Measurements from ENCODE around the gene RALGPS1.

RALGPS1 gene

GRCh38 chr9:127123064-127123890 is 208.7 kb downstream of the RALGPS1 start:
- no peak overlapping the region; the same call in 1 of the 2 replicates for H3K4me3 ChIP-seq (ENCODE audit: low read depth, low read length)
- H3K4me1 ChIP-seq (ENCODE audit: control insufficient read depth, insufficient read depth, low read length): peaks cover 2% of the 10 kb centered on the region
- ChIA-PET CTCF (interaction anchor here (0.6 to 1.3 kb wide), 7 partner anchors 15 to 1153 kb away, joined by 3 to 5 read pairs (median 3); partner anchors contain the start of gene SWI5), POLR2A (no interaction called here)
- H3K36me3 ChIP-seq (ENCODE audit: control insufficient read depth in 2 of 2, insufficient read depth in 1 of 2, low read length in 2 of 2): no peaks in the 10 kb centered on the region
- H3K9me3 ChIP-seq (ENCODE audit: control insufficient read depth, insufficient read depth, low read depth, low read length): no peaks in the 10 kb centered on the region
- peak overlapping the region; percentile 19; the same call in 1 of the 2 replicates for H3K27ac ChIP-seq (ENCODE audit: extremely low read depth, low read depth, low read length)
- TF ChIP-seq ZNF521 (tag by site-specific recombination; IDR thresholded peaks at IDR 0.05) (no peak), ZSCAN16 (tag by site-specific recombination; IDR thresholded peaks at IDR 0.05) (no peak), MYNN (tag by site-specific recombination; IDR thresholded peaks at IDR 0.05; ENCODE audit: borderline replicate concordance) (no peak), ZBTB17 (tag by site-specific recombination; IDR thresholded peaks at IDR 0.05) (0 out of 2 replicates have a peak, but pooled peaks have one; percentile 8), ZNF747 (tag by site-specific recombination; IDR thresholded peaks at IDR 0.05) (no peak), SP2 (tag by site-specific recombination; IDR thresholded peaks at IDR 0.05) (no peak), KLF16 (tag by site-specific recombination; IDR thresholded peaks at IDR 0.05) (peak; percentile 7; the same call in 1 of the 2 replicates), ZNF449 (tag by site-specific recombination; IDR thresholded peaks at IDR 0.05) (0 out of 2 replicates have a peak, but pooled peaks have one; percentile 50), ZNF629 (tag by site-specific recombination; IDR thresholded peaks at IDR 0.05) (0 out of 2 replicates have a peak, but pooled peaks have one; percentile 5), ZNF350 (tag by site-specific recombination; IDR thresholded peaks at IDR 0.05) (no peak), ZNF692 (tag by site-specific recombination; IDR thresholded peaks at IDR 0.05) (peak; percentile 4; the same call in 1 of the 2 replicates), ZNF354C (tag by site-specific recombination; IDR thresholded peaks at IDR 0.05; ENCODE audit: borderline replicate concordance, low read depth) (no peak), ZNF223 (tag by site-specific recombination; IDR thresholded peaks at IDR 0.05) (no peak), HOXA7 (CRISPR knock-in tag; IDR thresholded peaks at IDR 0.05; ENCODE audit: borderline replicate concordance) (no peak), ZBTB20 (tag by site-specific recombination; IDR thresholded peaks at IDR 0.05) (no peak), ZNF132 (tag by site-specific recombination; IDR thresholded peaks at IDR 0.05; ENCODE audit: borderline replicate concordance) (no peak), OVOL3 (tag by site-specific recombination; IDR thresholded peaks at IDR 0.05) (no peak), PRDM6 (tag by site-specific recombination; IDR thresholded peaks at IDR 0.05) (no peak), HOXC10 (CRISPR knock-in tag; IDR thresholded peaks at IDR 0.05) (no peak), ZNF510 (tag by site-specific recombination; IDR thresholded peaks at IDR 0.05; ENCODE audit: insufficient replicate concordance) (no peak), ZEB2 (tag by site-specific recombination; IDR thresholded peaks at IDR 0.05) (no peak), ZNF280D (tag by site-specific recombination; IDR thresholded peaks at IDR 0.05) (no peak), YY1 (tag by site-specific recombination; IDR thresholded peaks at IDR 0.05) (no peak), ZFP41 (tag by site-specific recombination; IDR thresholded peaks at IDR 0.05; ENCODE audit: borderline replicate concordance) (no peak), ZNF335 (tag by site-specific recombination; conservative IDR thresholded peaks at IDR 0.05) (0 out of 2 replicates have a peak, but pooled peaks have one; percentile 7), SP3 (tag by site-specific recombination; IDR thresholded peaks at IDR 0.05) (no peak), ZXDB (tag by site-specific recombination; IDR thresholded peaks at IDR 0.05) (no peak), SCRT2 (tag by site-specific recombination; IDR thresholded peaks at IDR 0.05) (no peak), ZIC2 (tag by site-specific recombination; IDR thresholded peaks at IDR 0.05) (peak; percentile 43)
